HG02981 (cell line): ENCODE results near the gene HCN1.
"Not testable (repeated sequence)": the region's sequence is repeated elsewhere in the genome, so short reads cannot be mapped to it uniquely, and the experiment has no call there.

ENCODE experiments used
- ATAC-seq: cut with Tn5 transposase; IDR thresholded peaks from one replicate; pipeline ENCODE4 v1.9.1; 2021; ENCODE audit warnings: mild to moderate bottlenecking, moderate library complexity; ENCODE audit not compliant: unreplicated experiment

The HCN1 gene

GRCh38 chr5:45312627-45313026 lies 383.6 kb downstream of the HCN1 start:
- not testable (repeated sequence) for ATAC-seq

- no peak for ATAC-seq
Observed at GRCh38 chr5:45295231-45295630, 400.9 kb downstream of the HCN1 start.

GRCh38 chr5:45288746-45289145 lies 407.4 kb downstream of the HCN1 start:
- no peak for ATAC-seq

GRCh38 chr5:45284436-45284835 lies 411.7 kb downstream of the HCN1 start:
- no peak for ATAC-seq

GRCh38 chr5:45281081-45281480 lies 415.1 kb downstream of the HCN1 start:
- ATAC-seq = no peak

- ATAC-seq = no peak
Observed at GRCh38 chr5:45279109-45279508, 417.1 kb downstream of the HCN1 start.

GRCh38 chr5:45277860-45278259 lies 418.3 kb downstream of the HCN1 start:
- no peak for ATAC-seq

GRCh38 chr5:45274241-45274640 lies 421.9 kb downstream of the HCN1 start:
- ATAC-seq = no peak

- ATAC-seq = no peak
Observed at GRCh38 chr5:45271626-45272025, 424.6 kb downstream of the HCN1 start.

- no peak for ATAC-seq
Observed at GRCh38 chr5:45264447-45264846, 431.7 kb downstream of the HCN1 start.

- ATAC-seq = no peak
Observed at GRCh38 chr5:45262061-45262590, 434.1 kb downstream of the HCN1 start.

- no peak for ATAC-seq
Observed at GRCh38 chr5:45261125-45261524, 435.1 kb downstream of the HCN1 start.

- no peak for ATAC-seq
Observed at GRCh38 chr5:45260292-45260691, 435.9 kb downstream of the HCN1 start.

- ATAC-seq = no peak
Observed at GRCh38 chr5:45252978-45253377, 443.2 kb downstream of the HCN1 start.

GRCh38 chr5:45252541-45252940 lies 443.6 kb downstream of the HCN1 start:
- ATAC-seq = no peak

GRCh38 chr5:45225571-45226031 lies 470.6 kb downstream of the HCN1 start:
- ATAC-seq = no peak

GRCh38 chr5:45205403-45205961 lies 490.7 kb downstream of the HCN1 start:
- ATAC-seq = no peak
